OCI-LY1 (cell line): ENCODE results near the gene SEMA6B.

ENCODE experiments used
- CTCF ChIP-seq: fragments of 200-600 bp; sonication (generic), shearing (Covaris generic); IDR thresholded peaks from 2 replicates; pipeline ENCODE4 v1.5.1; 2017; ENCODE audit warnings: mild to moderate bottlenecking, antibody characterized with exemption, low read length, moderate library complexity, mixed read lengths
- EZH2 ChIP-seq: fragments of 200-600 bp; sonication (generic), shearing (Covaris generic); IDR thresholded peaks from 2 replicates; pipeline ENCODE4 v1.8.0; 2017; ENCODE audit warnings: borderline replicate concordance, mixed run types, mild to moderate bottlenecking, antibody characterized with exemption, low read length, moderate library complexity, mixed read lengths

GRCh38 chr19:4568886-4569285 is 9.4 kb upstream of the SEMA6B start:
- TF ChIP-seq EZH2 (no peak), CTCF (no peak)
